IMR-90 (cell line): Measurements from ENCODE around the gene MTUS2. TPM values are rescaled to one million over a fixed set of nuclear protein-coding genes. Genes with fewer than 3 reads are reported as not detected.

ENCODE experiments used
- ATAC-seq: fragments of 200-7000 bp; cut with Tn5 transposase; 2 replicates; pipeline ENCODE4 v1.9.1; 2020; ENCODE audit warnings: low read depth, mild to moderate bottlenecking, moderate library complexity
- BruUV-seq: library from RNA; stranded (reverse); fragments of 400-500 nt; replicated peaks from 2 replicates; lab custom pipeline; 2021; lab: Mats Ljungman, UMichigan
- CTCF ChIA-PET: fragments of 300-600 bp; formaldehyde crosslinking; extraction: SDS; loops from one replicate; lab custom pipeline; 2021; ENCODE audit warnings: antibody characterized with exemption; lab: Yijun Ruan, JAX
- POLR2A ChIA-PET: fragments of 300-600 bp; sonication (Branson Sonifier 250); formaldehyde crosslinking; loops from one replicate; lab custom pipeline; 2022; ENCODE audit warnings: antibody characterized with exemption; ENCODE audit not compliant: unreplicated experiment; lab: Charles Lee
- DNase-seq: peaks from one replicate; pipeline ENCODE4 v3.0.0; 2013
- H2AFZ ChIP-seq: replicated peaks from 2 replicates; pipeline ENCODE3; 2013; ENCODE audit warnings: low read length, mild to moderate bottlenecking; ENCODE audit not compliant: poor library complexity
- H2AK5ac ChIP-seq: 2 replicates; pipeline ENCODE4 v1.6.1; 2013; ENCODE audit warnings: low read depth, low read length, inconsistent platforms
- H2AK9ac ChIP-seq: replicated peaks from 2 replicates; pipeline ENCODE3; 2013; ENCODE audit warnings: mild to moderate bottlenecking, low read depth, low read length, moderate library complexity; ENCODE audit not compliant: poor library complexity
- H2BK120ac ChIP-seq: 2 replicates; pipeline ENCODE4 v1.6.1; 2013; ENCODE audit warnings: low read depth, low read length, inconsistent platforms
- H2BK15ac ChIP-seq: 3 replicates; pipeline ENCODE4 v1.6.1; 2013; ENCODE audit warnings: low read depth, low read length, inconsistent platforms
- H2BK20ac ChIP-seq: 2 replicates; pipeline ENCODE4 v1.6.1; 2013; ENCODE audit warnings: low read depth, mild to moderate bottlenecking, inconsistent platforms, low read length, moderate library complexity
- H2BK5ac ChIP-seq: 2 replicates; pipeline ENCODE4 v1.6.1; 2013; ENCODE audit warnings: mild to moderate bottlenecking, low read depth, low read length, inconsistent platforms; ENCODE audit not compliant: poor library complexity, severe bottlenecking
- H3K14ac ChIP-seq: replicated peaks from 2 replicates; pipeline ENCODE4 v1.6.1; 2013; ENCODE audit warnings: low read depth, low read length, inconsistent platforms
- H3K18ac ChIP-seq: 2 replicates; pipeline ENCODE4 v1.6.1; 2013; ENCODE audit warnings: low read depth, low read length, control low read depth
- H3K23ac ChIP-seq: 2 replicates; pipeline ENCODE4 v1.6.1; 2013; ENCODE audit warnings: low read depth, low read length, inconsistent platforms
- H3K27ac ChIP-seq: 2 replicates; pipeline ENCODE4 v1.5.1; 2013; ENCODE audit warnings: mild to moderate bottlenecking, control low read depth, low read length; ENCODE audit not compliant: insufficient read depth
- H3K27me3 ChIP-seq: 2 replicates; pipeline ENCODE4 v1.6.1; 2013; ENCODE audit warnings: low read length; ENCODE audit not compliant: control insufficient read depth, insufficient read depth
- H3K36me3 ChIP-seq: 2 replicates; pipeline ENCODE4 v1.6.1; 2013; ENCODE audit warnings: low read length, mixed read lengths; ENCODE audit not compliant: control insufficient read depth, insufficient read depth
- H3K4ac ChIP-seq: 2 replicates; pipeline ENCODE4 v1.6.1; 2013; ENCODE audit warnings: low read depth, low read length, inconsistent platforms
- H3K4me1 ChIP-seq: 2 replicates; pipeline ENCODE4 v1.6.1; 2013; ENCODE audit warnings: low read length, mixed read lengths; ENCODE audit not compliant: control insufficient read depth, insufficient read depth
- H3K4me2 ChIP-seq: 2 replicates; pipeline ENCODE4 v1.6.1; 2013; ENCODE audit warnings: low read depth, mild to moderate bottlenecking, control low read depth, low read length, moderate library complexity
- H3K4me3 ChIP-seq: 2 replicates; pipeline ENCODE4 v1.5.1; 2013; ENCODE audit warnings: low read depth, mild to moderate bottlenecking, control low read depth, low read length, moderate library complexity; ENCODE audit not compliant: insufficient read depth
- H3K56ac ChIP-seq: 2 replicates; pipeline ENCODE4 v1.6.1; 2013; ENCODE audit warnings: low read length, inconsistent platforms; ENCODE audit not compliant: insufficient read depth; ENCODE audit errors: extremely low read depth
- H3K79me1 ChIP-seq, 2 experiments: 2 replicates each; pipeline ENCODE4 v1.6.1; 2013; ENCODE audit warnings: low read length in 2 of 2, inconsistent platforms in 1 of 2, low read depth in 1 of 2
- H3K9ac ChIP-seq: 2 replicates; pipeline ENCODE4 v1.6.1; 2013; ENCODE audit warnings: low read depth, low read length, control low read depth
- H3K9me1 ChIP-seq: 2 replicates; pipeline ENCODE4 v1.6.1; 2013; ENCODE audit warnings: low read length, inconsistent platforms; ENCODE audit not compliant: insufficient read depth
- H3K9me3 ChIP-seq: 2 replicates; pipeline ENCODE4 v1.6.1; 2013; ENCODE audit warnings: low read length; ENCODE audit not compliant: control insufficient read depth, insufficient read depth
- H4K20me1 ChIP-seq: 2 replicates; pipeline ENCODE4 v1.6.1; 2013; ENCODE audit warnings: low read length, inconsistent platforms; ENCODE audit not compliant: insufficient read depth
- H4K5ac ChIP-seq: 2 replicates; pipeline ENCODE4 v1.6.1; 2013; ENCODE audit warnings: mild to moderate bottlenecking, low read depth, low read length, control low read depth
- H4K8ac ChIP-seq, 2 experiments: 2 replicates each; pipeline ENCODE4 v1.6.1; 2013; ENCODE audit warnings: low read depth in 2 of 2, low read length in 2 of 2, control low read depth in 1 of 2, inconsistent platforms in 1 of 2
- H4K91ac ChIP-seq: 2 replicates; pipeline ENCODE4 v1.6.1; 2013; ENCODE audit warnings: low read depth, low read length, inconsistent platforms; ENCODE audit not compliant: insufficient read depth
- BHLHE40 ChIP-seq: fragments of 150-350 bp; IDR thresholded peaks from 2 replicates; pipeline ENCODE4 v1.6.1; 2016; ENCODE audit warnings: mild to moderate bottlenecking, low read depth, low read length
- CEBPB ChIP-seq: IDR thresholded peaks from 2 replicates; pipeline ENCODE4 v1.6.1; 2012; ENCODE audit warnings: low read depth, low read length, improper control_type of control experiment
- CHD1 ChIP-seq: IDR thresholded peaks from 2 replicates; pipeline ENCODE4 v1.6.1; 2012; ENCODE audit warnings: low read depth, low read length, improper control_type of control experiment
- ELK1 ChIP-seq: fragments of 150-350 bp; IDR thresholded peaks from 2 replicates; pipeline ENCODE4 v1.6.1; 2016; ENCODE audit warnings: low read depth, mild to moderate bottlenecking, low read length, moderate library complexity, borderline replicate concordance
- FOS ChIP-seq: fragments of 150-350 bp; IDR thresholded peaks from 2 replicates; pipeline ENCODE4 v1.6.1; 2016; ENCODE audit warnings: low read depth, low read length
- MAFK ChIP-seq: IDR thresholded peaks from 2 replicates; pipeline ENCODE4 v1.6.1; 2012; ENCODE audit warnings: low read depth, low read length, improper control_type of control experiment
- MAZ ChIP-seq: IDR thresholded peaks from 2 replicates; pipeline ENCODE4 v1.6.1; 2012; ENCODE audit warnings: low read depth, mild to moderate bottlenecking, low read length, improper control_type of control experiment, moderate library complexity, borderline replicate concordance
- MXI1 ChIP-seq: IDR thresholded peaks from 2 replicates; pipeline ENCODE4 v1.6.1; 2012; ENCODE audit warnings: low read depth, mild to moderate bottlenecking, low read length, moderate library complexity, borderline replicate concordance
- NFE2L2 ChIP-seq: fragments of 150-350 bp; IDR thresholded peaks from 2 replicates; pipeline ENCODE4 v1.6.1; 2016; ENCODE audit warnings: low read depth, mild to moderate bottlenecking, low read length
- POLR2A ChIP-seq: IDR thresholded peaks from 2 replicates; pipeline ENCODE4 v1.6.1; 2012; ENCODE audit warnings: mild to moderate bottlenecking, low read depth, low read length
- RAD21 ChIP-seq: IDR thresholded peaks from 2 replicates; pipeline ENCODE4 v1.6.1; 2012; ENCODE audit warnings: low read length, improper control_type of control experiment
- RCOR1 ChIP-seq: IDR thresholded peaks from 2 replicates; pipeline ENCODE4 v1.6.1; 2012; ENCODE audit warnings: mild to moderate bottlenecking, low read length, improper control_type of control experiment; ENCODE audit not compliant: insufficient replicate concordance
- RFX5 ChIP-seq: IDR thresholded peaks from 2 replicates; pipeline ENCODE4 v1.8.0; 2012; ENCODE audit warnings: low read depth, mild to moderate bottlenecking, low read length, moderate library complexity
- SMC3 ChIP-seq: fragments of 150-350 bp; IDR thresholded peaks from 2 replicates; pipeline ENCODE4 v1.6.1; 2016; ENCODE audit warnings: low read depth, mild to moderate bottlenecking, antibody characterized with exemption, low read length, moderate library complexity
- USF2 ChIP-seq: fragments of 150-350 bp; IDR thresholded peaks from 2 replicates; pipeline ENCODE4 v1.6.1; 2017; ENCODE audit warnings: mild to moderate bottlenecking, antibody characterized with exemption, low read length, low read depth
- WGBS, 2 experiments: methylation state at CpG; one replicate each; pipeline versions ENCODE4 v1.1.5 to v1.1.7; 2013; ENCODE audit warnings: missing lambda C conversion rate in 2 of 2; ENCODE audit not compliant: insufficient read length in 1 of 2; ENCODE audit errors: extremely low coverage in 2 of 2; 5-methylcytosine and 5-hydroxymethylcytosine counted together
- dilution Hi-C: fragments of 300-500 bp; cut with HindIII; formaldehyde crosslinking; loops from one replicate; pipeline ENCODE4 v1.14.3; 2018; ENCODE audit warnings: low sequenced_read_pairs; ENCODE audit not compliant: unreplicated experiment
- in situ Hi-C: fragments of 300-500 bp; cut with MboI; formaldehyde crosslinking; loops from 3 replicates; pipeline ENCODE4 v1.14.3; 2019; ENCODE audit warnings: low sequenced_read_pairs, inconsistent platforms, mixed read lengths
- intact Hi-C: fragments of 100-400 bp; cut with micrococcal nuclease; formaldehyde crosslinking; loops from 2 replicates; pipeline ENCODE4 v1.10.0; 2022
- polyA plus RNA-seq, 3 experiments: library from polyadenylated mRNA; depleted of rRNA; stranded (reverse); fragments of >200 nt; gene quantifications; 2 replicates each; pipeline ENCODE4 v1.2.3, GENCODE V29; 2012; ENCODE audit warnings: low replicate concordance in 1 of 3
- total RNA-seq: library from RNA; depleted of rRNA; stranded (reverse); fragments of >200 nt; gene quantifications from 2 replicates; pipeline ENCODE4 v1.2.3, GENCODE V29; 2012

MTUS2 gene
- total and polyA plus RNA-seq, 2 of the 4 experiments (the other 2 are of a cell fraction) = under 0.01 to 0.02 TPM

DNA sequence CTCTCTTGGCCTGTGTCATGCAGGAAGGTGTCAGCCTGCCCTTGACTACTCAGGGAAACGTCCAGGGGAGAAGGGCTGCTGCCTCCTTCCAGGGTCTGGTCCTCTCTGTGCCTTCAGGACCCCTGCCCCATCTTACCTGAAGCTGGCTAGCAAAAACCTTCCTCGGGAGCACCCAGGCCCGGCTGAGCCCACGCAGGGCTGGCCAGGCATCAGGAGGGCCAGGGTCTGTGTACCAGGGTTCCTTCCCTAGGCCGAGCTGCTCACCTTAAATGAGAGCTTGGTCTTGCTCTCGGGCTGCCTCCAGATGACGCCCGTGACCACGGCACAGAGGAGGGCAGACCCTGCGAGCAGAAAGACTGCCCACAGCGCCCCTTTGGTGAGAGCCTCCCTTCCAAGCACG, 696.7 kb downstream of the MTUS2 start:
- intact Hi-C loops (no loop called here), in situ Hi-C loops (no loop called here)
- POLR2A ChIA-PET = no interaction called here

More for the DNA sequence above, 696.7 kb downstream of the MTUS2 start:
- H3K27me3 ChIP-seq = no peaks in the 10 kb centered on the region
- no peak overlapping the region for H3K4me3 ChIP-seq
- DNase-seq (no peak), ATAC-seq (no peak)
- H2BK15ac ChIP-seq = no peak overlapping the region
- H2AK9ac ChIP-seq = peak overlapping the region; percentile 5
- peaks cover 11% of the 10 kb centered on the region for H3K4me1 ChIP-seq
- no TSS peak for BruUV-seq
- WGBS, 2 experiments = 91% methylated on average over 4 of the region's 12 CpGs; no CpG with 5 or more reads in 1 of the 2 experiments
- H2AFZ ChIP-seq = no peak overlapping the region
- H3K27ac ChIP-seq = no peak overlapping the region
- no peak overlapping the region for H4K91ac ChIP-seq
- H3K79me1 ChIP-seq = peaks cover 19 to 39% of the 10 kb centered on the region in 2 experiments
- H4K5ac ChIP-seq = no peak overlapping the region
- H3K56ac ChIP-seq = no peak overlapping the region
- no peak overlapping the region for H3K4ac ChIP-seq
- no peak overlapping the region for H2BK120ac ChIP-seq
- H4K8ac ChIP-seq = no peak overlapping the region
- H3K9ac ChIP-seq = no peak overlapping the region
- dilution Hi-C loops = no loop called here
- no peak overlapping the region for H2BK5ac ChIP-seq
- no peak overlapping the region for H3K23ac ChIP-seq
- TF ChIP-seq MXI1 (no peak), FOS (no peak), RAD21 (no peak), MAFK (no peak), NFE2L2 (no peak), MAZ (no peak), RFX5 (no peak), USF2 (no peak), POLR2A (no peak), BHLHE40 (no peak), ELK1 (no peak), SMC3 (no peak), CEBPB (no peak), CHD1 (no peak), RCOR1 (no peak)
- H4K20me1 ChIP-seq = peaks cover 10% of the 10 kb centered on the region
- H3K4me2 ChIP-seq = no peak overlapping the region
- CTCF ChIA-PET = no interaction called here
- no peak overlapping the region for H3K14ac ChIP-seq
- peaks cover 63% of the 10 kb centered on the region for H3K36me3 ChIP-seq
- H3K9me3 ChIP-seq = no peaks in the 10 kb centered on the region
- peaks cover 6% of the 10 kb centered on the region for H3K9me1 ChIP-seq
- no peak overlapping the region for H2BK20ac ChIP-seq
- H2AK5ac ChIP-seq = no peak overlapping the region
- H3K18ac ChIP-seq = no peak overlapping the region
